SKM-1 treated with dmso at 0.1 percent for 144 hours (cell line): Measurements from ENCODE around the gene C3orf85.

Experiments
- DNase-seq: peaks from one replicate; lab custom pipeline; 2025; ENCODE audit not compliant: unreplicated experiment; lab: John Stamatoyannopoulos, UW

Gene C3orf85

GRCh38 chr3:109149078-109149477, 12.6 kb downstream of the C3orf85 start:
- DNase-seq: no peak

- no peak for DNase-seq
These were observed 15.8 kb downstream of the C3orf85 start for GRCh38 chr3:109152320-109152719.

- DNase-seq: no peak
These were observed 18.5 kb downstream of the C3orf85 start for GRCh38 chr3:109154979-109155378.

GRCh38 chr3:109155828-109156227, 19.3 kb downstream of the C3orf85 start:
- DNase-seq: no peak

GRCh38 chr3:109161487-109162123, 25.1 kb downstream of the C3orf85 start:
- no peak for DNase-seq

GRCh38 chr3:109165905-109166304, 29.4 kb downstream of the C3orf85 start:
- DNase-seq: no peak

GRCh38 chr3:109171479-109171878, 35.0 kb downstream of the C3orf85 start:
- DNase-seq: no peak

- DNase-seq: no peak
These were observed 38.9 kb downstream of the C3orf85 start for GRCh38 chr3:109175411-109175810.

- DNase-seq: no peak
These were observed 40.2 kb downstream of the C3orf85 start for GRCh38 chr3:109176726-109177125.

- DNase-seq: no peak
These were observed 41.4 kb downstream of the C3orf85 start for GRCh38 chr3:109177908-109178307.

- DNase-seq: no peak
These were observed 42.2 kb downstream of the C3orf85 start for GRCh38 chr3:109178708-109179107.

GRCh38 chr3:109184726-109185125, 48.2 kb downstream of the C3orf85 start:
- no peak for DNase-seq

GRCh38 chr3:109187390-109187789, 50.9 kb downstream of the C3orf85 start:
- DNase-seq: no peak

- DNase-seq: no peak
These were observed 52.2 kb downstream of the C3orf85 start for GRCh38 chr3:109188741-109189140.

- no peak for DNase-seq
These were observed 54.9 kb downstream of the C3orf85 start for GRCh38 chr3:109191421-109191820.

GRCh38 chr3:109195815-109196214, 59.3 kb downstream of the C3orf85 start:
- no peak for DNase-seq
